ENCODE results near the gene CHMP6. TPM values are rescaled to one million over a fixed set of nuclear protein-coding genes. Genes with fewer than 3 reads are reported as not detected.

The CHMP6 gene
- total RNA-seq, 1 donor from 2014 or later = 15.9 TPM

- TF ChIP-seq CTCF (IDR thresholded peaks at IDR 0.05; ENCODE audit: borderline replicate concordance) = no peak
- H3K27me3 ChIP-seq (ENCODE audit: low read depth) = peaks cover 6% of the 10 kb centered on the region
- H3K4me3 ChIP-seq = peak overlapping the region; percentile 76
- H3K27ac ChIP-seq (replicated peaks) = peak overlapping the region; percentile 63
- no peaks in the 10 kb centered on the region for H3K9me3 ChIP-seq (replicated peaks)
- no peaks in the 10 kb centered on the region for H3K36me3 ChIP-seq
- intact Hi-C loops (cut with micrococcal nuclease) = no loop called here
- peaks cover 71% of the 10 kb centered on the region for H3K4me1 ChIP-seq
- no peak for DNase-seq
Observed at GRCh38 chr17:81033535-81034167, 42.0 kb downstream of the CHMP6 start.

GRCh38 chr17:81034168-81034777, 42.6 kb downstream of the CHMP6 start:
- DNase-seq = no peak
- no peak for TF ChIP-seq CTCF (IDR thresholded peaks at IDR 0.05; ENCODE audit: borderline replicate concordance)
- Histone ChIP-seq H3K27ac (replicated peaks) (peak overlapping the region; percentile 63), H3K4me1 (peaks cover 77% of the 10 kb centered on the region), H3K4me3 (peak overlapping the region; percentile 76), H3K27me3 (ENCODE audit: low read depth) (no peaks in the 10 kb centered on the region), H3K36me3 (no peaks in the 10 kb centered on the region), H3K9me3 (replicated peaks) (no peaks in the 10 kb centered on the region)
- intact Hi-C loops (cut with micrococcal nuclease) = no loop called here

- TF ChIP-seq CTCF (IDR thresholded peaks at IDR 0.05; ENCODE audit: borderline replicate concordance) = no peak
- Histone ChIP-seq H3K9me3 (replicated peaks) (no peaks in the 10 kb centered on the region), H3K36me3 (no peaks in the 10 kb centered on the region), H3K27me3 (ENCODE audit: low read depth) (no peaks in the 10 kb centered on the region), H3K4me1 (peaks cover 84% of the 10 kb centered on the region), H3K4me3 (peak within 1 kb of the TSS; percentile 76), H3K27ac (replicated peaks) (peak within 1 kb of the TSS; percentile 84)
- intact Hi-C loops (cut with micrococcal nuclease) = no loop called here
- peak; percentile 98 for DNase-seq
Observed at GRCh38 chr17:81034779-81035520, 43.3 kb downstream of the CHMP6 start, which contains the start of gene BAIAP2. BAIAP2 (plus strand) TSS chr17:81035151; CDS start chr17:81035255, 104 bp downstream.

- TF ChIP-seq CTCF (IDR thresholded peaks at IDR 0.05; ENCODE audit: borderline replicate concordance) = no peak
- Histone ChIP-seq H3K36me3 (no peaks in the 10 kb centered on the region), H3K4me1 (peaks cover 89% of the 10 kb centered on the region), H3K4me3 (peak overlapping the region; percentile 76), H3K9me3 (replicated peaks) (no peaks in the 10 kb centered on the region), H3K27ac (replicated peaks) (peak overlapping the region; percentile 84), H3K27me3 (ENCODE audit: low read depth) (no peaks in the 10 kb centered on the region)
- DNase-seq = no peak
- intact Hi-C loops (cut with micrococcal nuclease) = no loop called here
Observed at GRCh38 chr17:81035521-81036196, 44.0 kb downstream of the CHMP6 start.

- Histone ChIP-seq H3K27me3 (ENCODE audit: low read depth) (no peaks in the 10 kb centered on the region), H3K4me1 (peaks cover 89% of the 10 kb centered on the region), H3K27ac (replicated peaks) (peak overlapping the region; percentile 78), H3K9me3 (replicated peaks) (no peaks in the 10 kb centered on the region), H3K36me3 (no peaks in the 10 kb centered on the region), H3K4me3 (peak overlapping the region; percentile 76)
- intact Hi-C loops (cut with micrococcal nuclease) = no loop called here
- no peak for DNase-seq
- TF ChIP-seq CTCF (IDR thresholded peaks at IDR 0.05; ENCODE audit: borderline replicate concordance) = no peak
Observed at GRCh38 chr17:81036197-81036941, 44.7 kb downstream of the CHMP6 start.
